ENCODE results near the gene NOCT. TPM values are rescaled to one million over a fixed set of nuclear protein-coding genes. Genes with fewer than 3 reads are reported as not detected.

Gene NOCT
- total and polyA plus RNA-seq, 2 donors (not counting 3 experiments of a cell fraction or from before 2014, with no cell fraction given), result 7.6 to 20.1 TPM

GRCh38 chr4:139030614-139031235, 15.1 kb downstream of the NOCT start:
- BruUV-seq (replicated peaks), result no TSS peak

More at GRCh38 chr4:139030614-139031235, 15.1 kb downstream of the NOCT start:
- dilution Hi-C loops (cut with MboI; ENCODE audit: extremely low pct_ligation_motif_present, low sequenced_read_pairs), result no loop called here
- H3K9me3 ChIP-seq (replicated peaks; ENCODE audit: control insufficient read depth, insufficient read depth, low read length), result no peaks in the 10 kb centered on the region
- no peak overlapping the region for H3K27ac ChIP-seq (ENCODE audit: insufficient read depth, low read depth, low read length)
- no peak overlapping the region for H3K4me2 ChIP-seq (ENCODE audit: insufficient read depth, low read length)
- H2AFZ ChIP-seq (ENCODE audit: low read depth, low read length), result no peak overlapping the region
- ChIA-PET POLR2A (interaction anchor here (1.0 to 1.1 kb wide), 2 partner anchors 12 to 146 kb away, joined by 3 to 4 read pairs; partner anchors contain the start of gene ELF2), CTCF (interaction anchor here (0.5 to 6.0 kb wide), 111 partner anchors 8 to 824 kb away, joined by 3 to 140 read pairs (median 5); partner anchors contain the start of genes ELF2, MGARP, NAA15 and NDUFC1)
- intact Hi-C loops (cut with micrococcal nuclease), result loop anchor here (1.0 to 5.0 kb wide), 8 partner anchors 54 to 620 kb away; no protein-coding TSS in a partner anchor
- peak; percentile 87 for FAIRE-seq
- H3K9me1 ChIP-seq (replicated peaks; ENCODE audit: control insufficient read depth, extremely low read depth, insufficient read depth, low read length), result no peaks in the 10 kb centered on the region
- no peaks in the 10 kb centered on the region for H3K27me3 ChIP-seq (ENCODE audit: control insufficient read depth in 2 of 2, insufficient read depth in 2 of 2, low read length in 2 of 2)
- peaks cover 88% of the 10 kb centered on the region for H3K79me2 ChIP-seq (ENCODE audit: control insufficient read depth, insufficient read depth, low read length)
- H4K20me1 ChIP-seq (replicated peaks; ENCODE audit: control insufficient read depth, extremely low read depth, insufficient read depth, low read length), result peaks cover 2% of the 10 kb centered on the region
- DNase-seq (ENCODE audit: low read depth, low spot score), result peak; percentile 84
- no peak for TF ChIP-seq MYC (IDR thresholded peaks at IDR 0.05; ENCODE audit: low read depth, low read length)
- TF ChIP-seq POLR2A (IDR thresholded peaks at IDR 0.05; ENCODE audit: low read depth, low read length), result no peak
- TF ChIP-seq FOS (IDR thresholded peaks at IDR 0.05; ENCODE audit: borderline replicate concordance, insufficient read depth, low read length), result no peak
- no peak for TF ChIP-seq POLR2AphosphoS5 (IDR thresholded peaks at IDR 0.05; ENCODE audit: insufficient read depth, low read depth, low read length)
- peak; percentile 74 to 76 for TF ChIP-seq CTCF (IDR thresholded peaks at IDR 0.05; ENCODE audit: extremely low read depth in 1 of 2, insufficient read depth in 1 of 2, low read depth in 1 of 2, low read length in 2 of 2)
- no peak for TF ChIP-seq GATA2 (IDR thresholded peaks at IDR 0.05; ENCODE audit: insufficient read depth, insufficient read length, low read depth, low read length)
- no peak for TF ChIP-seq MAX (IDR thresholded peaks at IDR 0.05; ENCODE audit: insufficient read depth, insufficient read length)
- TF ChIP-seq JUN (IDR thresholded peaks at IDR 0.05; ENCODE audit: borderline replicate concordance, insufficient read depth, insufficient read length, low read depth), result no peak
- no peak for TF ChIP-seq EZH2 (IDR thresholded peaks at IDR 0.05; ENCODE audit: borderline replicate concordance, low read depth, low read length, severe bottlenecking)
- no peak overlapping the region for H3K9ac ChIP-seq (replicated peaks; ENCODE audit: extremely low read depth, insufficient read depth, low read length)
- no peaks in the 10 kb centered on the region for H3K4me1 ChIP-seq (ENCODE audit: control insufficient read depth, extremely low read depth, insufficient read depth, low read length)
- H3K4me3 ChIP-seq (replicated peaks in 1 of 3; ENCODE audit: insufficient read depth in 1 of 3, low read depth in 1 of 3, low read length in 3 of 3), result no peak overlapping the region
- H3K36me3 ChIP-seq (ENCODE audit: control insufficient read depth in 2 of 2, extremely low read depth in 1 of 2, insufficient read depth in 2 of 2, low read length in 2 of 2), result no peaks in the 10 kb centered on the region

Data from endothelial cell of umbilical vein (primary cell).